HFF-Myc (cell line): ENCODE data around the gene LIPM.
A peak's percentile ranks its signal among the peaks of the same experiment; 100 is the strongest.

ENCODE experiments used
- DNase-seq: peaks from one replicate; pipeline ENCODE4 v3.0.0-alpha.2; 2011; ENCODE audit warnings: low read depth; ENCODE audit errors: extremely low read depth
- H3K4me3 ChIP-seq: replicated peaks from 2 replicates; pipeline ENCODE4 v1.5.1; 2011; ENCODE audit warnings: low read depth, mild to moderate bottlenecking, control low read depth, low read length
- CTCF ChIP-seq: IDR thresholded peaks from 2 replicates; pipeline ENCODE4 v1.5.1; 2012; ENCODE audit warnings: mild to moderate bottlenecking, low read depth, low read length, control low read depth; ENCODE audit errors: missing control alignments

Gene LIPM

GRCh38 chr10:88802523-88803285 is at the start of gene LIPM:
LIPM (plus strand) TSS chr10:88802730; CDS start chr10:88802897, 167 bp downstream.
- H3K4me3 ChIP-seq: no peak within 1 kb of the TSS
- no peak for TF ChIP-seq CTCF
- no peak for DNase-seq

- H3K4me3 ChIP-seq: no peak overlapping the region
- peak; percentile 72 for DNase-seq
- TF ChIP-seq CTCF: no peak
Observed at GRCh38 chr10:88754287-88754686, 48.2 kb upstream of the LIPM start.

- TF ChIP-seq CTCF: no peak
- H3K4me3 ChIP-seq: no peak overlapping the region
- no peak for DNase-seq
Observed at GRCh38 chr10:88755753-88756152, 46.8 kb upstream of the LIPM start.

- H3K4me3 ChIP-seq: no peak overlapping the region
- no peak for DNase-seq
- no peak for TF ChIP-seq CTCF
Observed at GRCh38 chr10:88756660-88757059, 45.9 kb upstream of the LIPM start.

- TF ChIP-seq CTCF: no peak
Observed at GRCh38 chr10:88759366-88760101, 43.0 kb upstream of the LIPM start, which contains the start of gene LIPN. LIPN (plus strand) TSS chr10:88760020; CDS start chr10:88761406, 1,386 bp downstream.

GRCh38 chr10:88762906-88763305 is 39.6 kb upstream of the LIPM start:
- H3K4me3 ChIP-seq: no peak overlapping the region
- no peak for TF ChIP-seq CTCF
- no peak for DNase-seq

More at GRCh38 chr10:88759366-88760101, 43.0 kb upstream of the LIPM start, which contains the start of gene LIPN:
- DNase-seq: no peak
- no peak within 1 kb of the TSS for H3K4me3 ChIP-seq
